ENCODE data around the gene PAGR1.
"Not testable (repeated sequence)": the region's sequence is repeated elsewhere in the genome, so short reads cannot be mapped to it uniquely, and the experiment has no call there.

PAGR1 gene

DNA sequence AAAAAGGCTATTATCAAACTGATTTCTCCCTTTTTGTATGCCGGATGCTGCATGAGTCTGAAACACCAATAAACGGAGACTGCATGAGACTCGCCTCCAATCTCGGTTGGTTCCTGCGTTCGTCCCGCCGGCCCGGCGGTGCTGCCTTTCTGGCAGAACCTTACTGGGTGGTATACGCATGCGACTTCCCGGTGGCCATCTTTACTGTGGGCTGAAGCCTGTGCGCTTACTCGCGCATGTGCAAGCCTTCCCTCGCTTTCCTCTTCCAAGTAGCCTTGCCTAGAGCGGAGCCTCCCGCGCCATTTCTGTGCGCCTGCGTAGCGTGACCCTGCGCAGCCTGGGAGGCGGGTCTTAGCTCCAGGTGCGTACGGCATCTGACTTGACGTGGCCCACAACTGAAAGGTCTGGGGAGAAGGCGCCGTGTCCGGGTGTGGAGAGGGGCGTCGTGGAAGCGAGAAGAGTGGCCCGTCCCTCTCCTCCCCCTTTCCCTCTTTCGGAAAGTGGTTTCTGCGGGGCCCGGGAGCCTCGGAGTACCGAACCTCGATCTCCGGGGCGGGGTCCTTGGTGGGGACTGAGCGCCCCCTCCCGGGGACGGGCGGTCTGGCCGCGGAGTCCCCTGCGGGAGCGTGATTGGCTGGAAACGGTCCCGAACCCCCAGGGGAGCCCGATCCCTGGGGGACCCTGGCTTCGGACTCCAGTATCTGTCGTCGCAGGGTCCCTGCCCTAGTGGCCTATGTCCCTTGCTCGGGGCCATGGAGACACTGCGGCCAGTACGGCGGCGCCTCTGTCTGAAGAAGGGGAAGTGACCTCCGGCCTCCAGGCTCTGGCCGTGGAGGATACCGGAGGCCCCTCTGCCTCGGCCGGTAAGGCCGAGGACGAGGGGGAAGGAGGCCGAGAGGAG is at the start of gene PAGR1:
TSS of gene PAGR1 (plus strand) at position 360 of the 901 bp plus-strand sequence. CDS start at position 734, 374 bp downstream.
- peak; percentile 99 for DNase-seq (ENCODE audit: low spot score)

- DNase-seq (ENCODE audit: low spot score), result no peak
These were observed 49.4 kb upstream of the PAGR1 start for GRCh38 chr16:29766571-29766970.

DNA sequence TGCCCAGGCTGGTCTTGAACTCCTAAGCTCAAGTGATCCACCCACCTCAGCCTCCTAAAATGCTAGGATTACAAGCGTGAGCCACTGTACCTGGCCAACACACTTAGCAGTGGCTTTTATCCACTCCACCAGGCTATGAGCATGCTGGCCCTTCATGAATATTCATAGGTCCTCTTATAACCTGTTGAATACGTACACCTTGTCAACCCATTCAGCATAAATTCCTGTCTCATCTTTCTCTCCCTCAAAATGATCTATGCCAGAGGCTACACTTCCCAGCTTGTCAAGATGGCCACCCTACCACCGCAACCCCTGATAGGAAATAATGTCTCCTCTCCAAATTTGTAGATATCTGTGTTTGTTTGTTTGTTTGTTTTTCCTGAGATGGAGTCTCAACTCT is 48.9 kb upstream of the PAGR1 start:
- DNase-seq (ENCODE audit: low spot score), result no peak

GRCh38 chr16:29769507-29769906 is 46.4 kb upstream of the PAGR1 start:
- no peak for DNase-seq (ENCODE audit: low spot score)

DNA sequence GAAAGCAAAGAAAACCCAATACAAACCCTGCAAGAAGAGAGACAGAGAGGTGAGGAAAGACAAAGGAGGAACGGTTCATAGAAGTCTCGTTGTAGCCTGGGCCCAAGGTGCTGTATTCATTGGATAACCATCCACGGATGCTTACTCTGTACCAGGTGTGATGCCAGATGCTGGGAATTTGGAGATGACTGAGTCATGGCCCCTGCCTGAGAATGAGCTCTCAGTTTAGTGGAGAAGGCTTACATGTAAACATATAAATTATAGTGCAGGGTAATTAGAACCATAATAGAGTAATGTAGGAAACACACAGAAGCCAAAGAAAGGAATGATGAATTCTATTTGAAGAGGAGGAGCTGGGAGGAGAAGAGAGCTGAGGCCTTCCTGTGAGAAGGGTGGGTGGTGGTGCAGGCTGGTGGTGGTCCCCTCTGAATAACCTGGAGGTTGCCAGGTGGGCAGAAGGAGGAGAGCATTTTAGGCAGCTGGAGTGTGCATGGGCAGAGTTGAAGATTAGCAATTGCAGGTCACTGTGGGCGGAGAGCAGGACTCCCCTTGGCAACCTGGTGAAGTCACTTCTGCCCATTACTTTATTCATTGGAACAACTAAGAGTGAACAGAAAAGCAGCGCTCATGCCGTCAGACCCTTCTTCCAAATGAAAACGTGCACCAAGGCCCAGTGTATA is 45.6 kb upstream of the PAGR1 start:
- no peak for DNase-seq (ENCODE audit: low spot score)

DNA sequence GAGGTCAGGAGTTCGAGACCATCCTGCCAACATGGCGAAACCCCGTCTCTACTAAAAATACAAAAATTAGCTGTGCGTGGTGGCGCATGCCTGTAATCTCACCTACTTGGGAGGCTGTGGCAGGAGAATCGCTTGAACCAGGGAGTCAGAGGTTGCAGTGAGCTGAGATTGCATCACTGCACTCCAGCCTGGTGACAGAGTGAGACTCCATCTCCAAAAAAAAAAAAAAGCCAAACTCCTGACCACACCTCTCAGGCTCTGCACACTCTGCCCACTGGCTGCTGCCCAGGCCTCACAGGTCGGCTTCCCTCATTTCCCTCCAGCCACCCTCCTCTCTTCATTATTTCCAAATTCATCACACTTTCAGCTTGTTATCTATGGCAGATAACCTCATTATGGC is 43.6 kb upstream of the PAGR1 start:
- DNase-seq (ENCODE audit: low spot score), result not testable (repeated sequence)

DNA sequence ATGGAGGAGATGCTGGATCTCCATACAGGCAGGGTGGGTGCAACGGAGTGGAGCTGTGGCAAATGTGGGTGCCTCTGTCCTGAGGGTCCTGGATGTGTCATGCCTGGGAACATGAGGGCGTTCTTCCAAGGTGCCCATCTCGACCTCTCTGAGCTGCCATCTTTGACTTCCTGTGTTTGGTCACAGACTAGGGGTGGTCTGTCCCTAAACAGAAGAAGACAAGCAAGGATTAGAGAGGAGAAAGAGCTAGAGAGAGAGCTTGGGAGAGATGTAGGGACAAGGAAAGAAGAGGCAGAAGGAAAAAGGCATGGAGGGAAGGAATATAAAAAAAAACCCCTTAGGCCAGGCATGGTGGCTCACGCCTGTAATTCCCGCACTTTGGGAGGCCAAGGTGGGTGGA is 41.2 kb upstream of the PAGR1 start:
- no peak for DNase-seq (ENCODE audit: low spot score)

GRCh38 chr16:29775742-29776408 is 40.1 kb upstream of the PAGR1 start:
- no peak for DNase-seq (ENCODE audit: low spot score)

- DNase-seq (ENCODE audit: low spot score), result no peak
These were observed 38.2 kb upstream of the PAGR1 start, which contains the start of gene ZG16 for GRCh38 chr16:29777576-29778350. Gene ZG16, plus strand, starts transcription at chr16:29778256. Its CDS starts 1,011 bp downstream, at chr16:29779267.

DNA sequence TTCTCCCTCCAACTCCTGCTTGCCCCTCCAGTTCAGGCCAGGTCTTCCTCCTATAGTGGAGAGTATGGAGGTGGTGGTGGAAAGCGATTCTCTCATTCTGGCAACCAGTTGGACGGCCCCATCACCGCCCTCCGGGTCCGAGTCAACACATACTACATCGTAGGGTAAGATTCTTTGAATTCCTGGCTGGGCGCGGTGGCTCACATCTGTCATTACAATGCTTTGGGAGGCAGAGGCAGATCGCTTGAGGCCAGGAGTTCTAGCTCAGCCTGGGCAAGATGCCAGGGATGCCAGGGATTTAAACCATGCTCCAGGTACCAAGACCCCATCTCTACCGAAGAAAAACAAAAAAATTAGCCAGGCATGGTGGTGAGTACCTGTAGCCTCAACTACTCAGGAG is 36.5 kb upstream of the PAGR1 start:
- no peak for DNase-seq (ENCODE audit: low spot score)

- not testable (repeated sequence) for DNase-seq (ENCODE audit: low spot score)
These were observed 32.6 kb upstream of the PAGR1 start for GRCh38 chr16:29783094-29783953.

DNA sequence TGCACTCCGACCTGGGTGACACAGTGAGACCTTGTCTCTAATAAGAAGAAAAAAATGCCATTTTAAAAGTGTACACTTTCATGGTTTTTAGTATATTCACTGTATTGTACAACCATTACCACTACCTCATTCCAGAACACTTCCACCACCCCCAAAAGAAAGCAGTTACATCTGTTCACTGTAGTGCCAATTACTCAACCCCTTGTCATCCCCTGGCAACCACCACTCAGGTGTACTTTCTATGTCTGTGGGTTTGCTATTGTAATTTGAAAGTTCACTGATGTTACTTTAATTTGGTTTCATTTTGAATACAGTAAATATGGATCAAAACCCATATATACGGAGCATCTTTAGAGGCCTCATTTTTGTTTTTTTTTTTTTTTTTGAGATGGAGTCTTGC is 31.8 kb upstream of the PAGR1 start:
- DNase-seq (ENCODE audit: low spot score), result no peak

- no peak for DNase-seq (ENCODE audit: low spot score)
These were observed 31.0 kb upstream of the PAGR1 start for GRCh38 chr16:29784901-29785500.

DNA sequence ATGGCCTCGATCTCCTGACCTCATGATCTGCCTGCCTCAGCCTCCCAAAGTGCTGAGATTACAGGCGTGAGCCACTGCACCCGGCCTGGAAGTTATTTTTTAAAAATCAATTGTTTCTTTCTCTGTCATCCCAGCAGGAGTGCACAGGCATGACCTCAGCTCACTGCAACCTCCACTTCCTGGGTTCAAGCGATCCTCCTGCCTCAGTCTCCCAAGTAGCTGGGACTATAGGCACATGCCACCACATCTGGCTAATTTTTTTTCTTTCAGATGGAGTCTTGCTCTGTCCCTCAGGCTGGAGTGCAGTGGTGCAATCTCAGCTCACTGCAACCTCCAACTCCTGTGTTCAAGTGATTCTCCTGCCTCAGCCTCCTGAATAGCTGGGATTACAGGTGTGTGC is 28.8 kb upstream of the PAGR1 start:
- not testable (repeated sequence) for DNase-seq (ENCODE audit: low spot score)

- DNase-seq (ENCODE audit: low spot score), result no peak
These were observed 26.2 kb upstream of the PAGR1 start for GRCh38 chr16:29789775-29790182.

DNA sequence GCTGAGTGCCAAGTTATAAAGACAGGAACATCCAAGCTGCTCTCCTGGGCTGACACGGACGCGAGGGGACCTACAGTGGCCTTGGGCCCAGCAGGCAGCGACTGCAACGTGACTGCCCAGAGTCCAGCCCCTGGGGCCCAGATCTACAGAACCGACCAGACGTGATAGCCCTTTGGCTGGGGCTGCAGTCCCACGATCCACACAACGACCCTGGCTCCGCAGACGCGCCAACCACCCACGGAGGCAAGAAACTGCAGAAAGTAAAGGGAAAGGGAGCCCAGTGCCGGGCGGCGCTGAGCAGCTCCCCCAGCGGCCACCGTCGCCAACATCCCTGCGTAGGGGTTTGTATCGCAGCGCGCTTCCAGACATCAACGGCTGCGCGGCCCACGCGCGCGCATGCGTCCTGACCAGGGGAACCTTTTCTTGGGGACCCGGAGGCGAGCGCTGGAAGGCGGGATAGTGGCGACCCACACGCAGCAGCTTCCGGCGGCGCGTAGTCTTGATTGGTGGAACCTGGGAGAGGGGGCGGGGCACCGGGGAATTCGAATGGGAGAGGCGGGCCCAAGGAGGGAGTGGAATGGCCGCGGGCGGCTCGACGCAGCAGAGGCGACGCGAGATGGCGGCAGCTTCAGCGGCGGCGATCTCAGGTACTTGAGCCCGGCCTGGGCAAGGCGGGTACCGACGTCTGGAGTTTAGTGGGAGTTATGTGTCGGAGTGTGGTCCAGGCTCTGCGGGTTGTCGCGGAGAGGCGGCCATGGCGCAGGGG is 25.6 kb upstream of the PAGR1 start, which contains the start of gene KIF22:
TSS of gene KIF22 (plus strand) at position 569 of the 766 bp plus-strand sequence. CDS start at position 578, 9 bp downstream.
- DNase-seq (ENCODE audit: low spot score), result peak; percentile 99

DNA sequence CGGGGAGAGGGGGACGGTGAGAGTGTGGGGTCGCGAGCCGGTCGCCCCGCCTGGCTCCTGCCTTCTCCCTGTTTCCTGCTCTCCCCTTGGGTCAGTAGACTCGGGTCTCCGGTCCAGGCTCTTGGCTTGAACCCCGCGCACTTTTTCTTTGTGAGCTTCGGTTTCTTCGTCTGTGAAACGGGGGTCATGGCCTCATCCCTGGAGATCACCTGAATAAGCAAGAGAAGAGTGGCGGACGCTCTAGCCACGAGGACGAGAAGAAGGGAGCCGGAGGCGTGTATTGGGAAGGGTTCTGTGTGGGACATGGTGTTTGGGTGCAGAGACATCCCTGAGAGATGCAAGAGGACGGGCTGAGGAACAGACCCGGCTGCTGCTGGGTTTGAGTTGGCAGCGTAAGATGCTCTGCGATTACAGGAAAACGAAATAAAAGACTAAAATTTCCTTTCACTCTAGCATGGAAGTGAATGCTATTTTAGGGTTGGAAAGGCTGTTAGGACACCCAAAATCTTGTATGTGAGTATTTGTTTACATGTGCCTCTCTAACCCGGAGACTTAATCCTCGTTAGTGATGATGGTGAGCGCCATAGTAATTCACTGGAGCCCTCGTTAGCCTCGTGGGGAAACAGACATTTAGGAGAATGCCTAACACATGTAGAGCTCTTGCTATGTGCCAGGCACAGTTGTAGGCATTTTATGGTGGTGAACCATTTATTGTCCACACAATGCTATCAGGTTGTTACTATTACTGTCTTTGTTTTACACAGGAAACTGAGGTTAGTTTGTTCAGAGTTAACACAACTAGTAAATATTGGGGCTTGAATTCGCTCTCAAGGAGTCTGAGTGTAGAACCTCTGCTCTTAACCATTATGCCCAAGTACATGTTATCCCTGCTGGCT is 24.8 kb upstream of the PAGR1 start:
- DNase-seq (ENCODE audit: low spot score), result no peak

Measured in putamen (tissue), 1 donor.